Tibial nerve (tissue), 4 donors: ENCODE results near the gene GIPC2. TPM values are rescaled to one million over a fixed set of nuclear protein-coding genes. Genes with fewer than 3 reads are reported as not detected.
A peak's percentile ranks its signal among the peaks of the same experiment; 100 is the strongest.
"Not testable (repeated sequence)": the region's sequence is repeated elsewhere in the genome, so short reads cannot be mapped to it uniquely, and the experiment has no call there.

ENCODE experiments used
- DNase-seq, 2 donors: peaks; one replicate each; pipeline ENCODE4 v3.0.0-alpha.2; 2019; ENCODE audit warnings: low spot score in 2 of 2
- H3K27ac ChIP-seq, 4 donors: fragments of 200-600 bp; sonication (generic) in 3 of 4; one replicate each; pipeline ENCODE4 v1.5.1; 2017 to 2019; ENCODE audit warnings: mild to moderate bottlenecking in 1 of 4
- H3K27me3 ChIP-seq, 2 donors: fragments of 200-600 bp; sonication (generic) in 1 of 2; one replicate each; pipeline versions ENCODE4 v1.5.1 to v1.6.0; 2017 to 2019
- H3K36me3 ChIP-seq, 3 donors: fragments of 200-600 bp; sonication (generic); one replicate each; pipeline ENCODE4 v1.5.1; 2018 to 2019
- H3K4me1 ChIP-seq, 4 donors: fragments of 200-600 bp; sonication (generic) in 3 of 4; one replicate each; pipeline ENCODE4 v1.5.1; 2017 to 2019
- H3K4me3 ChIP-seq, 4 donors: fragments of 200-600 bp; sonication (generic) in 3 of 4; one replicate each; pipeline ENCODE4 v1.5.1; 2017 to 2019; ENCODE audit warnings: mild to moderate bottlenecking in 1 of 4, moderate library complexity in 1 of 4
- H3K9me3 ChIP-seq, 4 donors: fragments of 200-600 bp; sonication (generic) in 3 of 4; one replicate each; pipeline ENCODE4 v1.5.1; 2017 to 2019
- CTCF ChIP-seq, 5 experiments: fragments of 200-600 bp in 3 of 5; fragments of 450-650 bp in 2 of 5; sonication (generic) in 3 of 5; IDR thresholded peaks; one replicate each; pipeline ENCODE4 v1.5.1; 2016 to 2019; ENCODE audit warnings: antibody characterized with exemption in 5 of 5, mild to moderate bottlenecking in 3 of 5, moderate library complexity in 2 of 5
- EP300 ChIP-seq, 2 donors: sonication (generic); formaldehyde crosslinking; IDR thresholded peaks; one replicate each; pipeline ENCODE4 v1.6.1; 2017; ENCODE audit warnings: antibody characterized with exemption in 2 of 2, mild to moderate bottlenecking in 1 of 2
- POLR2A ChIP-seq, 2 donors: fragments of 450-650 bp; IDR thresholded peaks; one replicate each; pipeline ENCODE4 v1.6.1; 2017; ENCODE audit warnings: antibody characterized with exemption in 2 of 2, mild to moderate bottlenecking in 2 of 2, moderate library complexity in 2 of 2
- WGBS, 2 donors: methylation state at CpG; one replicate each; pipeline ENCODE4 v1.1.5; 2018; 5-methylcytosine and 5-hydroxymethylcytosine counted together
- total RNA-seq, 4 donors: library from RNA; depleted of rRNA; stranded (reverse); fragments of >200 nt; gene quantifications; one replicate each; pipeline ENCODE4 v1.1.0, GENCODE V29; 2016

Gene GIPC2
- total RNA-seq, 4 donors from 2014 or later = 2.1 to 6.9 (median 3.7) TPM

GRCh38 chr1:78113156-78113916 lies 67.6 kb downstream of the GIPC2 start:
- H3K27me3 ChIP-seq = no peaks in the 10 kb centered on the region
- no peak overlapping the region for H3K4me3 ChIP-seq
- no peak for DNase-seq
- H3K27ac ChIP-seq = no peak overlapping the region
- no peak for TF ChIP-seq EP300 (IDR thresholded peaks at IDR 0.05)
- no peaks in the 10 kb centered on the region for H3K9me3 ChIP-seq
- 88 to 92% methylated on average over 6 of the region's 6 CpGs for WGBS, 2 donors
- no peaks in the 10 kb centered on the region for H3K36me3 ChIP-seq
- H3K4me1 ChIP-seq = peaks cover 0 to 5% (median 0%) of the 10 kb centered on the region in 4 donors

DNA sequence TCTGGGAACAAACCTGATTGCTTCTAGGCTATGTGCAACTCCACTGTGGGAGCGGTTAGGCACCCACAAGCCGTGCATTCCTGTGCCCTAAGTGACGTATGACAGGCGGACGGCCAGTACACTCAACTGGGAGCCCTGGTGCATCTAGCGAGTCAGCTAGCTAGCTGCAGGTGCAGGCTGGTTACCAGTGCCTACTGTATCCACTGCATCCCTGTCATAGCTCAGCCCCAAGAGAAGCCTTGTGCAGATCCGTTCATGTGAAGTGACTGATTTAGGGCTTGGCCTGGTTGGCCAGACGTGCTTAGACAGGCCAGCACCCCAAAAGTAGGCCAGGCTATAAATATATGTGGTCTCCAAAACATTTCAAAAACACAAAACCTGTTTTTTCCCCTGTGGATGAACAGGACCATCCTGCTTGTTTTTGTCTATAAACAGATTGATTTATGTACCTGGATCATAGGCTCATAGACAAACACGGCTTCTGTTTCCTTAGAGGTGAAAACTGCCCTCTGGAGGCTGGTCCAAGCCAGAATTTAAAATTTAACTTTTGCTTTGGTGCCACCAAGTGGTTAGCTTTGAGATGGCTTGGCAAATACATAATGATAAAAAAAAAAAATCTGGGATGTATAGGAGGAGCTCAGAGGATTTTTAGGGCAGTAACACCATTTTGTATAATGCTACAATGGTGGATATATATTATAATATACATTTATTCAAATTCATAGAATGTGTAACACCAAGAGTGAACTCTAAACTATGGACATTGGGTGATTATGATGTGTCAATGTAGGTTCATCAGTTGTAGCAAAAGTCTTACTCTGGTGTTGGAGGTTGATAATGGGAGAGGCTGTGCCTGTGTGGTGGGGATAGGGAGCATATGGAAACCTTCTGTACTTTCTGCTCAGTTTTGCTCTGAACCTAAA lies 68.5 kb downstream of the GIPC2 start:
- TF ChIP-seq EP300 (IDR thresholded peaks at IDR 0.05) = peak; percentile 25 to 32
- TF ChIP-seq POLR2A (IDR thresholded peaks at IDR 0.05) = no peak
- TF ChIP-seq CTCF (IDR thresholded peaks at IDR 0.05) = peak; percentile 70 to 88 (median 78)
- WGBS, 2 donors = 66 to 67% methylated on average over 9 of the region's 9 CpGs
- Histone ChIP-seq H3K36me3 (no peaks in the 10 kb centered on the region), H3K9me3 (no peaks in the 10 kb centered on the region), H3K27ac (no peak overlapping the region), H3K4me1 (peaks cover 0 to 5% (median 0%) of the 10 kb centered on the region in 4 donors), H3K4me3 (no peak overlapping the region), H3K27me3 (no peaks in the 10 kb centered on the region)
- peak in 1 of 2 donors; percentile 70 for DNase-seq

- H3K4me3 ChIP-seq, H3K27me3 ChIP-seq, H3K36me3 ChIP-seq, H3K9me3 ChIP-seq, H3K27ac ChIP-seq, H3K4me1 ChIP-seq, DNase-seq: not testable (repeated sequence)
- WGBS, 2 donors = 95 to 96% methylated on average over 6 of the region's 6 CpGs
These were observed 74.7 kb downstream of the GIPC2 start for GRCh38 chr1:78120485-78120884.

DNA sequence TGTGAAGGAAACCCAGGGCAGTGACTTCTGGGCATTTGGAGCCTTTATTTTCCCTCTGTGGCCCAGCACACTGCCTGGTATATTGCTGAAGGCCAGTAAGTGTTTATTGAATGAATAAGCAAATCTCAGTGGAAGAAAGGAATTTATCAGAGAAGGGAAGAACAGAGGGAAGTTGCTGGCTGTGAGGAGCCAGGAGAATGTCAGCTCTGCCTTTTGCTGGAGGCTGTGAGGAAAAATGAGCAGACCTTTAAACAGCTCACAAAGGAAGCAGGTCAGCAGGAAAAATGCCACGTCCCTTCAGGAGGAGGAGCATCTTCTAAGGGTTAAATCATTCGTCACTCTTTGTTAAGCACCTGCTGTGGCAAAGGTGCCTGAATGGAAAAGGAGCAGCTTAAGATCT lies 75.9 kb downstream of the GIPC2 start:
- WGBS, 2 donors = 52 to 63% methylated on average over 2 of the region's 2 CpGs
- TF ChIP-seq POLR2A (IDR thresholded peaks at IDR 0.05) (no peak), CTCF (IDR thresholded peaks at IDR 0.05) (no peak), EP300 (IDR thresholded peaks at IDR 0.05) (no peak)
- H3K27ac ChIP-seq = no peak overlapping the region

GRCh38 chr1:78122389-78122788 lies 76.6 kb downstream of the GIPC2 start:
- WGBS, 2 donors = 64 to 75% methylated on average over 5 of the region's 5 CpGs
- no peak overlapping the region for H3K4me3 ChIP-seq
- H3K4me1 ChIP-seq = no peaks in the 10 kb centered on the region
- H3K9me3 ChIP-seq = no peaks in the 10 kb centered on the region
- H3K36me3 ChIP-seq = no peaks in the 10 kb centered on the region
- no peaks in the 10 kb centered on the region for H3K27me3 ChIP-seq
- TF ChIP-seq CTCF (IDR thresholded peaks at IDR 0.05) (no peak), POLR2A (IDR thresholded peaks at IDR 0.05) (no peak), EP300 (IDR thresholded peaks at IDR 0.05) (no peak)
- no peak overlapping the region for H3K27ac ChIP-seq
- no peak for DNase-seq

More for the DNA sequence above, 75.9 kb downstream of the GIPC2 start:
- H3K9me3 ChIP-seq = no peaks in the 10 kb centered on the region
- H3K4me3 ChIP-seq = no peak overlapping the region
- no peaks in the 10 kb centered on the region for H3K4me1 ChIP-seq
- DNase-seq = no peak
- H3K36me3 ChIP-seq = no peaks in the 10 kb centered on the region
- no peaks in the 10 kb centered on the region for H3K27me3 ChIP-seq

GRCh38 chr1:78126506-78126905 lies 80.7 kb downstream of the GIPC2 start:
- WGBS, 2 donors = 83 to 88% methylated on average over 3 of the region's 3 CpGs
- no peak overlapping the region for H3K4me3 ChIP-seq
- H3K9me3 ChIP-seq = no peaks in the 10 kb centered on the region
- H3K27me3 ChIP-seq = no peaks in the 10 kb centered on the region
- TF ChIP-seq POLR2A (IDR thresholded peaks at IDR 0.05) (no peak), CTCF (IDR thresholded peaks at IDR 0.05) (no peak), EP300 (IDR thresholded peaks at IDR 0.05) (no peak)
- no peak for DNase-seq
- H3K36me3 ChIP-seq = no peaks in the 10 kb centered on the region
- H3K27ac ChIP-seq = no peak overlapping the region
- no peaks in the 10 kb centered on the region for H3K4me1 ChIP-seq
